ENCODE measurements around the gene EIF3D. TPM values are rescaled to one million over a fixed set of nuclear protein-coding genes. Genes with fewer than 3 reads are reported as not detected.

Gene EIF3D
- total RNA-seq, 1 donor from 2014 or later = 164 TPM

GRCh38 chr22:36565159-36565507 is 36.2 kb upstream of the EIF3D start:
- DNase-seq (ENCODE audit: low spot score, unreplicated experiment) = no peak
- no peak for TF ChIP-seq CTCF (IDR thresholded peaks at IDR 0.05; ENCODE audit: unreplicated experiment)
- Mint-ChIP-seq H3K4me1 (ENCODE audit: low read depth) (peaks cover 2% of the 10 kb centered on the region), H3K27ac (no peak overlapping the region), H3K27me3 (peaks cover 7% of the 10 kb centered on the region), H3K9me3 (ENCODE audit: low read depth) (no peaks in the 10 kb centered on the region), H3K4me3 (ENCODE audit: low read depth) (no peak overlapping the region), H3K36me3 (ENCODE audit: insufficient read depth) (no peaks in the 10 kb centered on the region)

DNA sequence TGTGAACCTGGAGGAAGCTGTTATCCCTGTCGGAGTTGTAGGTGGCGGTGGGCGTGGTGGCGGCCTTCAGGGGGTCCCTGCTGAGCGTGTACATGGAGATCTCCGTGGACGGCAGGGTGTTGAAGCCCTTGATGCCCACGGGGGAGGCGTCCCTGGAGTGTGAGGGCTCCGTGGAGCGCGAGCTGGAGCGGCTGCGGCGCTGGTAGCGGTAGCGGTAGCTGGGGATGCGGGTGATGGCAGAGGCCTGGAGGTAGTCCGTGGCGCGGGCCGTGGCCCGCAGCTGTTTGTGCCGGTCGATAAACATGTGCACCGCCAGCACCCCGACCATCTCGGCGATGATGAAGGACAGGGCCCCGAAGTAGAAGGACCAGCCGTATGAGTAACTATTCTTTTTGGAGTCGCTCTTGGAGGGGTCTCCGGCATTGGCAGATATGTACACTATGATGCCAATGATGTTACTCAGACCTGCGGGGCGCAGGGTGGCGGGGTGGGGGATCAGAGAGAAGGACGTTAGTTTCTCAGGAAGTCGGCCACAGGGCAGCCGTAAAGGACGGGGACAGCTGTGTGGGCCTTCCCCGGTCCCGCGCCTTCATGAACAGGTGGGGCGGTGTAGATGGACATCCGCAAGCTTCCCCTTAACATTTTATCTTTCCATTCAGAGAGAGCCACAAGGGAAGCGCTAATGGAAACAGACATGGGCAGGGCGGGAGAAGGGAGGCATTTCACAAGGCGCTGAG is 35.6 kb upstream of the EIF3D start:
- H3K27ac Mint-ChIP-seq = no peak overlapping the region
- no peak for DNase-seq (ENCODE audit: low spot score, unreplicated experiment)
- H3K36me3 Mint-ChIP-seq (ENCODE audit: insufficient read depth) = no peaks in the 10 kb centered on the region
- peaks cover 2% of the 10 kb centered on the region for H3K4me1 Mint-ChIP-seq (ENCODE audit: low read depth)
- no peaks in the 10 kb centered on the region for H3K9me3 Mint-ChIP-seq (ENCODE audit: low read depth)
- no peak overlapping the region for H3K4me3 Mint-ChIP-seq (ENCODE audit: low read depth)
- TF ChIP-seq CTCF (IDR thresholded peaks at IDR 0.05; ENCODE audit: unreplicated experiment) = no peak
- H3K27me3 Mint-ChIP-seq = peaks cover 7% of the 10 kb centered on the region

- Mint-ChIP-seq H3K36me3 (ENCODE audit: insufficient read depth) (no peaks in the 10 kb centered on the region), H3K9me3 (ENCODE audit: low read depth) (no peaks in the 10 kb centered on the region), H3K4me1 (ENCODE audit: low read depth) (peaks cover 2% of the 10 kb centered on the region), H3K4me3 (ENCODE audit: low read depth) (no peak overlapping the region), H3K27ac (no peak overlapping the region), H3K27me3 (peaks cover 7% of the 10 kb centered on the region)
- DNase-seq (ENCODE audit: low spot score, unreplicated experiment) = no peak
- TF ChIP-seq CTCF (IDR thresholded peaks at IDR 0.05; ENCODE audit: unreplicated experiment) = no peak
Measured at GRCh38 chr22:36563898-36564297, 34.9 kb upstream of the EIF3D start.

GRCh38 chr22:36563444-36563843 is 34.5 kb upstream of the EIF3D start:
- Mint-ChIP-seq H3K4me3 (ENCODE audit: low read depth) (no peak overlapping the region), H3K27me3 (peaks cover 7% of the 10 kb centered on the region), H3K4me1 (ENCODE audit: low read depth) (peaks cover 2% of the 10 kb centered on the region), H3K27ac (no peak overlapping the region), H3K36me3 (ENCODE audit: insufficient read depth) (no peaks in the 10 kb centered on the region), H3K9me3 (ENCODE audit: low read depth) (no peaks in the 10 kb centered on the region)
- DNase-seq (ENCODE audit: low spot score, unreplicated experiment) = no peak
- no peak for TF ChIP-seq CTCF (IDR thresholded peaks at IDR 0.05; ENCODE audit: unreplicated experiment)

DNA sequence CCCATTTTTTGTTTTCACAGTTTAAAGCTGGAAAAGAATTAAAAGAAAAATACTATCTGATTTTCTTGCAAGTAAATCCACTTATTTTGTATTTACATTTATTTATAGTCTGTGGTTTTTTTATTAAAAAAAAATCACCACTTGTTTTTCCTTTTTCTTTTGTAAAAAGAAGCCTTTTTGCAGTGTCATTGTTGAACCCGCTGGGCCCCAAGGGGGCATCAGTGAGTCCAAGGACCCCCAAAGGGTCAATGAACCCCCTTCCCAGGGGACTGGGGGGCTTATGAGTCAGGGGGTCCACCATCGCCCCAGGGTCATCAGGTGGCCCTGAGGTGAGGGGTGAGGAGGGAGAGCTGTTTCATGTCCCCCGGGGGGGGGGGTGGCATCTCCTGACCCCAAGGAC is 34.0 kb upstream of the EIF3D start:
- TF ChIP-seq CTCF (IDR thresholded peaks at IDR 0.05; ENCODE audit: unreplicated experiment) = no peak

More for the DNA sequence above, 34.0 kb upstream of the EIF3D start:
- Mint-ChIP-seq H3K27me3 (peaks cover 7% of the 10 kb centered on the region), H3K36me3 (ENCODE audit: insufficient read depth) (no peaks in the 10 kb centered on the region), H3K27ac (no peak overlapping the region), H3K4me3 (ENCODE audit: low read depth) (no peak overlapping the region), H3K9me3 (ENCODE audit: low read depth) (no peaks in the 10 kb centered on the region), H3K4me1 (ENCODE audit: low read depth) (peaks cover 2% of the 10 kb centered on the region)
- no peak for DNase-seq (ENCODE audit: low spot score, unreplicated experiment)

Measured in progenitor cell of endocrine pancreas (in vitro differentiated cells).